Smooth muscle cell (in vitro differentiated cells): ENCODE measurements around the gene SLX4IP. TPM values are rescaled to one million over a fixed set of nuclear protein-coding genes. Genes with fewer than 3 reads are reported as not detected.
A peak's percentile ranks its signal among the peaks of the same experiment; 100 is the strongest.

Source experiments
- DNase-seq: peaks from one replicate; lab custom pipeline; 2025; ENCODE audit not compliant: unreplicated experiment; lab: John Stamatoyannopoulos, UW
- H2AFZ ChIP-seq: fragments of 200-600 bp; sonication (generic); 2 replicates; pipeline ENCODE4 v1.6.0; 2016; ENCODE audit warnings: antibody characterized with exemption, low read depth, mild to moderate bottlenecking
- H3F3A ChIP-seq: fragments of 200-600 bp; sonication (generic); 2 replicates; pipeline ENCODE4 v1.6.0; 2017; ENCODE audit warnings: antibody characterized with exemption, low read depth
- H3K27ac ChIP-seq: fragments of 200-600 bp; sonication (generic); 2 replicates; pipeline ENCODE4 v1.5.1; 2016; ENCODE audit warnings: low read depth, mild to moderate bottlenecking
- H3K27me3 ChIP-seq: fragments of 200-600 bp; sonication (generic); 2 replicates; pipeline ENCODE4 v1.6.1; 2016; ENCODE audit warnings: low read depth, mild to moderate bottlenecking
- H3K36me3 ChIP-seq: fragments of 200-600 bp; sonication (generic); 2 replicates; pipeline ENCODE4 v1.5.1; 2016; ENCODE audit warnings: low read depth
- H3K4me1 ChIP-seq: fragments of 200-600 bp; sonication (generic); 2 replicates; pipeline ENCODE4 v1.5.1; 2016; ENCODE audit warnings: low read depth
- H3K4me2 ChIP-seq: fragments of 200-600 bp; sonication (generic); 2 replicates; pipeline ENCODE4 v1.6.0; 2016; ENCODE audit warnings: mild to moderate bottlenecking
- H3K4me3 ChIP-seq: fragments of 200-600 bp; sonication (generic); 2 replicates; pipeline ENCODE4 v1.5.1; 2016; ENCODE audit warnings: mild to moderate bottlenecking
- H3K79me2 ChIP-seq: fragments of 200-600 bp; sonication (generic); 2 replicates; pipeline ENCODE4 v1.6.0; 2016; ENCODE audit warnings: low read depth, mild to moderate bottlenecking
- H3K9ac ChIP-seq: fragments of 200-600 bp; sonication (generic); 2 replicates; pipeline ENCODE4 v1.6.0; 2016; ENCODE audit warnings: low read depth
- H3K9me3 ChIP-seq: fragments of 200-600 bp; sonication (generic); replicated peaks from 2 replicates; pipeline ENCODE4 v1.5.1; 2016; ENCODE audit warnings: low read depth
- H4K20me1 ChIP-seq: fragments of 200-600 bp; sonication (generic); 2 replicates; pipeline ENCODE4 v1.6.0; 2016; ENCODE audit warnings: low read depth
- CTCF ChIP-seq: fragments of 200-600 bp; sonication (generic); IDR thresholded peaks from 2 replicates; pipeline ENCODE4 v1.5.1; 2017; ENCODE audit warnings: borderline replicate concordance, mild to moderate bottlenecking, antibody characterized with exemption; ENCODE audit not compliant: insufficient read depth, poor library complexity, severe bottlenecking
- whole genome bisulfite sequencing: methylation state at CpG from one replicate; pipeline ENCODE4 v1.1.7; 2016; ENCODE audit warnings: low lambda C conversion rate; 5-methylcytosine and 5-hydroxymethylcytosine counted together
- polyA plus RNA-seq: library from polyadenylated mRNA; unstranded; fragments of >200 nt; fragmentation: Nextera tagmentation; extraction: Ambion mirVana; gene quantifications from 2 replicates; pipeline ENCODE4 v1.2.1, GENCODE V29; 2016
- total RNA-seq: library from RNA; depleted of rRNA; stranded (reverse); fragments of >200 nt; gene quantifications from 2 replicates; pipeline ENCODE4 v1.2.3, GENCODE V29; 2014

The SLX4IP gene
- total and polyA plus RNA-seq, 2 experiments from 2014 or later, result 1.2 to 6.2 TPM

- H3K27me3 ChIP-seq, result no peaks in the 10 kb centered on the region
- no peak overlapping the region for H3K4me2 ChIP-seq
- H3K9ac ChIP-seq, result no peak overlapping the region
- H3K36me3 ChIP-seq, result no peaks in the 10 kb centered on the region
- H3K79me2 ChIP-seq, result peaks cover 67% of the 10 kb centered on the region
- 37% methylated on average over 3 of the region's 3 CpGs for WGBS
- TF ChIP-seq CTCF, result peak; percentile 92
- H3K27ac ChIP-seq, result no peak overlapping the region
- H4K20me1 ChIP-seq, result peaks cover 47% of the 10 kb centered on the region
- no peak for DNase-seq
- no peaks in the 10 kb centered on the region for H3K9me3 ChIP-seq
- H2AFZ ChIP-seq, result no peak overlapping the region
- H3K4me1 ChIP-seq, result peaks cover 5% of the 10 kb centered on the region
- H3K4me3 ChIP-seq, result no peak overlapping the region
- peaks cover 5% of the 10 kb centered on the region for H3F3A ChIP-seq
Observed at GRCh38 chr20:10427060-10427692, 7.9 kb upstream of the SLX4IP start.

GRCh38 chr20:10428008-10428407 lies 7.1 kb upstream of the SLX4IP start:
- Histone ChIP-seq H4K20me1 (peaks cover 46% of the 10 kb centered on the region), H3F3A (peaks cover 5% of the 10 kb centered on the region), H3K36me3 (no peaks in the 10 kb centered on the region), H3K4me3 (no peak overlapping the region), H3K4me2 (no peak overlapping the region), H2AFZ (no peak overlapping the region), H3K4me1 (peaks cover 10% of the 10 kb centered on the region), H3K27me3 (no peaks in the 10 kb centered on the region), H3K9me3 (no peaks in the 10 kb centered on the region), H3K27ac (no peak overlapping the region), H3K79me2 (peaks cover 70% of the 10 kb centered on the region), H3K9ac (no peak overlapping the region)
- no peak for DNase-seq
- no peak for TF ChIP-seq CTCF

GRCh38 chr20:10429443-10429981 lies 5.6 kb upstream of the SLX4IP start:
- Histone ChIP-seq H3K4me2 (no peak overlapping the region), H3K36me3 (no peaks in the 10 kb centered on the region), H3K9me3 (no peaks in the 10 kb centered on the region), H3K4me3 (no peak overlapping the region), H3F3A (peaks cover 5% of the 10 kb centered on the region), H3K4me1 (peaks cover 14% of the 10 kb centered on the region), H3K9ac (no peak overlapping the region), H2AFZ (no peak overlapping the region), H4K20me1 (peaks cover 39% of the 10 kb centered on the region), H3K27me3 (no peaks in the 10 kb centered on the region), H3K79me2 (peaks cover 60% of the 10 kb centered on the region), H3K27ac (no peak overlapping the region)
- no peak for DNase-seq
- WGBS, result 93% methylated on average over 5 of the region's 5 CpGs
- TF ChIP-seq CTCF, result no peak

- no peaks in the 10 kb centered on the region for H3K9me3 ChIP-seq
- H3K4me2 ChIP-seq, result no peak overlapping the region
- no peak overlapping the region for H3K4me3 ChIP-seq
- TF ChIP-seq CTCF, result no peak
- no peak for DNase-seq
- no peak overlapping the region for H2AFZ ChIP-seq
- no peak overlapping the region for H3K27ac ChIP-seq
- peaks cover 56% of the 10 kb centered on the region for H3K79me2 ChIP-seq
- peaks cover 14% of the 10 kb centered on the region for H3K4me1 ChIP-seq
- no peak overlapping the region for H3K9ac ChIP-seq
- peaks cover 39% of the 10 kb centered on the region for H4K20me1 ChIP-seq
- no peaks in the 10 kb centered on the region for H3K27me3 ChIP-seq
- H3K36me3 ChIP-seq, result no peaks in the 10 kb centered on the region
- H3F3A ChIP-seq, result peaks cover 5% of the 10 kb centered on the region
Observed at GRCh38 chr20:10430000-10430466, 5.1 kb upstream of the SLX4IP start.
